H1 (cell line): ENCODE results near the gene CLDN6. TPM values are rescaled to one million over a fixed set of nuclear protein-coding genes. Genes with fewer than 3 reads are reported as not detected.

Source experiments
- ASH2L ChIP-seq: fragments of 200-600, 300-600 bp; sonication (generic); IDR thresholded peaks from one replicate; pipeline ENCODE4 v1.7.1; 2017; ENCODE audit warnings: low read length
- BCL11A ChIP-seq, 2 experiments: IDR thresholded peaks; one replicate each; pipeline ENCODE4 v1.6.1; 2011; ENCODE audit warnings: low read depth in 2 of 2, low read length in 2 of 2, mild to moderate bottlenecking in 2 of 2
- CBX5 ChIP-seq: fragments of 300-800, 300-1000 bp; sonication (generic); IDR thresholded peaks from 2 replicates; pipeline ENCODE4 v1.7.1; 2016; ENCODE audit warnings: antibody characterized with exemption, low read length, low read depth
- RXRA ChIP-seq: IDR thresholded peaks from 2 replicates; pipeline ENCODE4 v1.6.1; 2011; ENCODE audit warnings: low read depth, mild to moderate bottlenecking, low read length, moderate library complexity; ENCODE audit not compliant: insufficient read depth
- SAP30 ChIP-seq: fragments of 300-600 bp; sonication (generic); IDR thresholded peaks from 2 replicates; pipeline ENCODE4 v1.7.1; 2012; ENCODE audit warnings: low read length, moderate library complexity, mild to moderate bottlenecking, inconsistent platforms; ENCODE audit not compliant: insufficient read depth, insufficient replicate concordance
- polyA plus RNA-seq, 7 experiments: library from polyadenylated mRNA; depleted of rRNA in 3 of 7; stranded (reverse) in 5 of 7; unstranded in 2 of 7; fragments of >200 nt in 5 of 7; fragments of 200-250 nt in 2 of 7; gene quantifications; 1 replicate in 5 of 7; 2 replicates in 1 of 7; 4 replicates in 1 of 7; pipeline versions ENCODE4 v1.2.1 to v1.2.3, GENCODE V29; 2011 to 2013; ENCODE audit warnings: missing spikeins in 2 of 7, mixed read lengths in 2 of 7
- total RNA-seq: library from RNA; stranded (reverse); fragmentation: NEBNext Ultra II Directional; extraction: Animal tissue kit (Norgen Biotek cat#: 25700); gene quantifications from 2 replicates; pipeline ENCODE4 v1.2.1, GENCODE V29; 2021

Gene CLDN6
- total and polyA plus RNA-seq, 2 of the 8 experiments (the other 6 are each of a cell fraction or from before 2014, with no cell fraction given), result 747 to 1,115 TPM

- no peak for TF ChIP-seq SAP30
- no peak for TF ChIP-seq ASH2L
- no peak for TF ChIP-seq BCL11A (IDR thresholded peaks at IDR 0.05; ENCODE audit: low read depth in 2 of 2, low read length in 2 of 2)
- TF ChIP-seq CBX5, result no peak
- TF ChIP-seq RXRA, result no peak
Observed at GRCh38 chr16:3012828-3013420, 5.1 kb downstream of the CLDN6 start, which contains the start of gene CLDN9 (continued).
